ENCODE measurements around the gene ZNF385A.

- no peak for TF ChIP-seq POLR2AphosphoS5 (IDR thresholded peaks at IDR 0.05; ENCODE audit: low read depth, low read length)
- TF ChIP-seq SIN3A (IDR thresholded peaks at IDR 0.05; ENCODE audit: borderline replicate concordance, insufficient read depth, low read length): no peak
- no peak for TF ChIP-seq FOXP2 (optimal IDR thresholded peaks at IDR 0.05; ENCODE audit: borderline replicate concordance, extremely low read depth, extremely low read length, insufficient read depth)
Measured at GRCh38 chr12:54423816-54424150, 39.2 kb upstream of the ZNF385A start.

All from PFSK-1 (cell line).